ENCODE results near the gene SRCAP. TPM values are rescaled to one million over a fixed set of nuclear protein-coding genes. Genes with fewer than 3 reads are reported as not detected.

SRCAP gene
- total RNA-seq, 4 donors from 2014 or later, result 15.9 to 40.4 (median 30.0) TPM

DNA sequence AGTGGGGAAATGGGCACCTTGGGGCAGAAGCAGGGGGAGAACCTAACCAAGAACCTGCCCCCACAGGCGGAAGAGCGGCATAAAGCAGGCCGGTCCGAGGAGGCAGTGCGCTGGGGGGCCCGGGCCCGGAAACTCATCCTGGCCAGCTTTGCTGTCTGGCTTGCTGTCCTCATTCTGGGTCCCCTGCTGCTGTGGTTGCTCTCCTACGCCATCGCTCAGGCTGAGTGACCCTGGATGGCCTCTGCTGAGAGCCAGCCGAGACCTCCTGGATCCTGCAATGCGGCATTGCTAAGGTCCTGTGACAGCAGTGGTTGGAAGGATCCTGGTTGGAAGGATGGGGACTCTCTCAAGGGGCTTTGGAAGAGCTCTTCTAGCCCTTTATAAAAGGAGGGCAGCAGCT lies 44.7 kb downstream of the SRCAP start:
- TF ChIP-seq, protein P1, sequence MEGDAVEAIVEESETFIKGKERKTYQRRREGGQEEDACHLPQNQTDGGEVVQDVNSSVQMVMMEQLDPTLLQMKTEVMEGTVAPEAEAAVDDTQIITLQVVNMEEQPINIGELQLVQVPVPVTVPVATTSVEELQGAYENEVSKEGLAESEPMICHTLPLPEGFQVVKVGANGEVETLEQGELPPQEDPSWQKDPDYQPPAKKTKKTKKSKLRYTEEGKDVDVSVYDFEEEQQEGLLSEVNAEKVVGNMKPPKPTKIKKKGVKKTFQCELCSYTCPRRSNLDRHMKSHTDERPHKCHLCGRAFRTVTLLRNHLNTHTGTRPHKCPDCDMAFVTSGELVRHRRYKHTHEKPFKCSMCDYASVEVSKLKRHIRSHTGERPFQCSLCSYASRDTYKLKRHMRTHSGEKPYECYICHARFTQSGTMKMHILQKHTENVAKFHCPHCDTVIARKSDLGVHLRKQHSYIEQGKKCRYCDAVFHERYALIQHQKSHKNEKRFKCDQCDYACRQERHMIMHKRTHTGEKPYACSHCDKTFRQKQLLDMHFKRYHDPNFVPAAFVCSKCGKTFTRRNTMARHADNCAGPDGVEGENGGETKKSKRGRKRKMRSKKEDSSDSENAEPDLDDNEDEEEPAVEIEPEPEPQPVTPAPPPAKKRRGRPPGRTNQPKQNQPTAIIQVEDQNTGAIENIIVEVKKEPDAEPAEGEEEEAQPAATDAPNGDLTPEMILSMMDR (IDR thresholded peaks at IDR 0.05), result no peak
- DNase-seq (ENCODE audit: low spot score) (no peak), ATAC-seq (ENCODE audit: low FRiP score) (no peak)

DNA sequence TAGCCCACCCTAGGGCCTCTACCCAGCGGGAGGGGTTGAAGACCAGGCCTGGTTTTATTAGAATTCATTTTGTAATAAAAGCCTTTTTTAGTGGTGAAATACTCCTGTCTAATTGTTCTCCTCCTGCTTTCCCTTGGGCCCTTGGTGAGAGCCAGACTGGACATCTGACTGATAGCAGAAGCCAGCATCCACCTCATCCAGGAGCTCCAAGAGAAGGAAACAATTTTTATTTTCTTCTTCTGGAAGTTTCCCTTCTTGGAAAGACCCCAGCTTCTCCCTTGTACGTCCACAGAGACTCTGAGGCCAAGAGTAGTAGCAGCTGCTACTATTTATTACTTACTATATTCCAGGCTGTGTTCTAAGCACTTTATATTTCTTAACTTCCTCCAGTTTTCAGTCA lies 45.2 kb downstream of the SRCAP start:
- no peak for DNase-seq (ENCODE audit: low spot score)
- TF ChIP-seq, protein P1 (IDR thresholded peaks at IDR 0.05), result no peak
- ATAC-seq (ENCODE audit: low FRiP score), result no peak

DNA sequence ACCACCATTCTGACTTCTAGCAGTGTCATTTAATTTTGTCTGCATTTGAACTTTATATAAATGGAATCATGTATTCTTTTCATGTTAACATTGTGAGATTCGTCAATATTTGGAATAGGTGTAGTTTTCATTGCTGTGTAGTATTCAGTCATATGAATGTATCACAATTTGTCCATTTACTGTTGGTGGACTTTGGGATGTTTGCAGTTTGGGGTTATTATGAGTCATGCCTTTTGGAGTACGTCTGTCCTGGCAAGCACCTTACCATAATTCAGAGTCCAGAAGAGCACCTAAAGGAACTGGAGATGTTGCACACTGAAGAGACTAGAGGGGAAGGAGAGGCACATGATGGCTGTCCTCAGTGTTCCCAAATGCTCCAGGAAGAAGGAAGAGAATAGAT lies 46.1 kb downstream of the SRCAP start:
- ATAC-seq (ENCODE audit: low FRiP score) (no peak), DNase-seq (ENCODE audit: low spot score) (no peak)
- TF ChIP-seq, protein P1 (IDR thresholded peaks at IDR 0.05), result no peak

DNA sequence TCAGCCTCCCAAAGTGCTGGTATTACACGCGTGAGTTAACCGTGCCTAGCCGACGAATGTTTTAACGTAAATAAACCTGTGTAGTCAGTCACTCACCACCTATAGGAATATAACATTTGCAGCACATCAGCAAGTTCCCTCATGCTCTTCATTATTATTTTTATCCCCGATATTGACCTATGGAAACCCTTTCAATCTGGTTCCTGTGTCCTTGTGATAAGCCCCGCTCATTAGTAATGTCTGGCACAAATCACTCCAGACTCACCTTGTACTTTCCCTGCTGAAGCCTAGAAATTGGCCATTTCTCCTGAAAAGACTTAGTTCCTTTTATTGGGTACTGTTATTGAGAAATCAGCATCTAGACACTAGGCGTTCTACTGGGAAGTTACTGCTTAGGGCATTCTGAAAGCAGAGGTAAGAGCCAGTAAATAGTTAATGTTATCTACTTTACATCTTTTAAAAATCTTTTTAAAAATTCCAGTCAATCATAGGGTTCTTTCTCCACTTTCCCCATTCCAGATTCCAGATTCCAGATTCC lies 47.7 kb downstream of the SRCAP start:
- ATAC-seq (ENCODE audit: low FRiP score) (no peak), DNase-seq (ENCODE audit: low spot score) (no peak)
- TF ChIP-seq, protein P1 (IDR thresholded peaks at IDR 0.05), result no peak

DNA sequence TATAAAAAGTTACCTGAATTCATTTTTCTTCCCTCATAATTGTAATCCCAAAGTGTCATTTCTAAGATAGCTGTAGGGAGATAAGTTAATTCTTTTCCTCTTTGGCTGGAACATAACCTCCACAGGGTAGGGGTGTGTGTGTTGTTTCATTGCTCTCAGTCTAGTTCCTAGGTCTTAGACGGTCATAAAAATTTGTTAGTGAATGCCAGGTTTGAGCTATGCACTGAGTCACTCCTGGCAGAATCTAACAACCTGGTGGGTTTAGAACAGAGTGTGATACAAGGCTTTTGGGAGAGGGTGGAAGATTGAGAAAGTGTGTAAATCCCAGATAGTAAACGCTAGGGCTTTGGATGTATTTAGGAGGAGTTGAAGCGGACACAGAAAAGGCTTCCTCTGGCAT lies 48.4 kb downstream of the SRCAP start:
- peak; percentile 53 for ATAC-seq (ENCODE audit: low FRiP score)
- TF ChIP-seq, protein P1 (IDR thresholded peaks at IDR 0.05), result no peak
- no peak for DNase-seq (ENCODE audit: low spot score)

DNA sequence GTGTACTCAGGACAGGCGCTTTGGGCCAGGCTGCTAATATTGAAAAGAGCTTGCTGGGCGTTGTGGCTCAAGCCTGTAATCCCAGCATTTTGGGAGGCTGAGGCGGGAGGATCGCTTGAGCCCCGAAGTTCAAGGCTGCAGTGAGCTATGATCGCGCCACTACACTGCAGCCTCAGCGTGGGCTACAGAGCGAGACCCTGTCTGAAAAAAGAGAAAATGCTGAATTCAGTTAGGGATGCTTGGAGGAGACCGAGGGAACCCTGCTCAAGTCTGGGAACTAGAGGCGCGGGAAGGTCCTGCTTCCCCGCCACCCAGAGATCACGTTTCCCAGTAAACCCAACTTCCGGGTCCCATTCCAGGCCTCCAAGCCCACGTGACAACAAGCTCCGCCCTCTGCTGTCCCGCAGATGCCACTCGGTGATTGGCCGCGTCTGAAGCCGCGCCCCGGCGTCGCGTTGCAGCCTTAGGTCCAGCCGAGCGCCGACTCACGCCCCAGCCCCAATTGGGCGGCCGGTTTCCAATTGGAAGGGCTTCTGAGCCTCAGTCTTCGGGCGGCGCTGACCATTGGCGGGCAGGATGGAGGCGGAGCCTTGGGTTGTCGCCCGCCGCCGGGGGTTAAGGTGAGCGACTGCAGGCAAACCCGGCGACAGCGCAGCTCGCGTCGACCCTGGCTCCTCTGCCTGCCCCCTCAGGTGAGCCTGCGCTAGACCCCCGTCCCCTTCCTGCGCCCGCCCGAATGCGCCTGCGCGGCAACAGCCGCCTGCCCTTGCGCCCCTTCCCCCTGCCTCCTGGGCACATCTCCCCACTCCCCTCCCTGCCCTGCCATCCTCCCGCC lies 49.0 kb downstream of the SRCAP start, which contains the start of gene PHKG2:
TSS of gene PHKG2 (plus strand) at position 627 of the 835 bp plus-strand sequence. CDS start 396 bp downstream, outside the sequence.
- peak; percentile 98 for ATAC-seq (ENCODE audit: low FRiP score)
- TF ChIP-seq, protein P1 (IDR thresholded peaks at IDR 0.05), result no peak
- DNase-seq (ENCODE audit: low spot score), result peak; percentile 93
